ENCODE measurements around the gene ANXA5. TPM values are rescaled to one million over a fixed set of nuclear protein-coding genes. Genes with fewer than 3 reads are reported as not detected.

The ANXA5 gene
- total RNA-seq, 1 donor = 1,166 TPM

- peak; percentile 30 for DNase-seq (ENCODE audit: insufficient read length, low spot score, missing footprints)
- Histone ChIP-seq H3K36me3 (ENCODE audit: insufficient read depth, low read length) (no peaks in the 10 kb centered on the region), H4K20me1 (ENCODE audit: insufficient read depth, low read length) (no peaks in the 10 kb centered on the region), H3K27ac (ENCODE audit: low read depth, low read length) (no peak overlapping the region), H3K4me1 (ENCODE audit: insufficient read depth, low read length) (peaks cover 13% of the 10 kb centered on the region), H2AFZ (ENCODE audit: low read length) (no peak overlapping the region), H3K27me3 (ENCODE audit: insufficient read depth, low read length) (no peaks in the 10 kb centered on the region), H3K4me2 (ENCODE audit: insufficient read depth, low read length) (peak overlapping the region; percentile 65), H3K4me3 (ENCODE audit: insufficient read depth, low read length) (no peak overlapping the region), H3K9me3 (ENCODE audit: low read depth, low read length) (no peaks in the 10 kb centered on the region), H3K79me2 (ENCODE audit: insufficient read depth, low read length) (no peaks in the 10 kb centered on the region)
- peak; percentile 62 for TF ChIP-seq CTCF (IDR thresholded peaks at IDR 0.05; ENCODE audit: extremely low read depth, low read depth, low read length)
These were observed 40.5 kb downstream of the ANXA5 start for GRCh38 chr4:121656269-121656641.

GRCh38 chr4:121655320-121656268, 41.2 kb downstream of the ANXA5 start:
- peak; percentile 11 for DNase-seq (ENCODE audit: insufficient read length, low spot score, missing footprints)
- Histone ChIP-seq H3K9me3 (ENCODE audit: low read depth, low read length) (no peaks in the 10 kb centered on the region), H3K4me3 (ENCODE audit: insufficient read depth, low read length) (no peak overlapping the region), H3K36me3 (ENCODE audit: insufficient read depth, low read length) (no peaks in the 10 kb centered on the region), H3K27me3 (ENCODE audit: insufficient read depth, low read length) (no peaks in the 10 kb centered on the region), H3K79me2 (ENCODE audit: insufficient read depth, low read length) (no peaks in the 10 kb centered on the region), H3K4me2 (ENCODE audit: insufficient read depth, low read length) (peak overlapping the region; percentile 65), H3K27ac (ENCODE audit: low read depth, low read length) (peak overlapping the region; percentile 10), H4K20me1 (ENCODE audit: insufficient read depth, low read length) (no peaks in the 10 kb centered on the region), H2AFZ (ENCODE audit: low read length) (no peak overlapping the region), H3K4me1 (ENCODE audit: insufficient read depth, low read length) (peaks cover 13% of the 10 kb centered on the region)
- TF ChIP-seq CTCF (IDR thresholded peaks at IDR 0.05; ENCODE audit: extremely low read depth, low read depth, low read length) = no peak

GRCh38 chr4:121654738-121655137, 42.0 kb downstream of the ANXA5 start:
- Histone ChIP-seq H3K27ac (ENCODE audit: low read depth, low read length) (no peak overlapping the region), H3K27me3 (ENCODE audit: insufficient read depth, low read length) (no peaks in the 10 kb centered on the region), H3K4me2 (ENCODE audit: insufficient read depth, low read length) (no peak overlapping the region), H3K4me1 (ENCODE audit: insufficient read depth, low read length) (peaks cover 13% of the 10 kb centered on the region), H3K79me2 (ENCODE audit: insufficient read depth, low read length) (no peaks in the 10 kb centered on the region), H3K4me3 (ENCODE audit: insufficient read depth, low read length) (no peak overlapping the region), H3K9me3 (ENCODE audit: low read depth, low read length) (no peaks in the 10 kb centered on the region), H2AFZ (ENCODE audit: low read length) (no peak overlapping the region), H4K20me1 (ENCODE audit: insufficient read depth, low read length) (no peaks in the 10 kb centered on the region), H3K36me3 (ENCODE audit: insufficient read depth, low read length) (no peaks in the 10 kb centered on the region)
- DNase-seq (ENCODE audit: insufficient read length, low spot score, missing footprints) = no peak
- TF ChIP-seq CTCF (IDR thresholded peaks at IDR 0.05; ENCODE audit: extremely low read depth, low read depth, low read length) = no peak

GRCh38 chr4:121653986-121654385, 42.8 kb downstream of the ANXA5 start:
- Histone ChIP-seq H3K36me3 (ENCODE audit: insufficient read depth, low read length) (no peaks in the 10 kb centered on the region), H3K4me3 (ENCODE audit: insufficient read depth, low read length) (no peak overlapping the region), H3K27me3 (ENCODE audit: insufficient read depth, low read length) (no peaks in the 10 kb centered on the region), H3K9me3 (ENCODE audit: low read depth, low read length) (no peaks in the 10 kb centered on the region), H3K4me2 (ENCODE audit: insufficient read depth, low read length) (no peak overlapping the region), H2AFZ (ENCODE audit: low read length) (no peak overlapping the region), H3K79me2 (ENCODE audit: insufficient read depth, low read length) (no peaks in the 10 kb centered on the region), H4K20me1 (ENCODE audit: insufficient read depth, low read length) (no peaks in the 10 kb centered on the region), H3K4me1 (ENCODE audit: insufficient read depth, low read length) (peaks cover 18% of the 10 kb centered on the region), H3K27ac (ENCODE audit: low read depth, low read length) (no peak overlapping the region)
- DNase-seq (ENCODE audit: insufficient read length, low spot score, missing footprints) = no peak
- TF ChIP-seq CTCF (IDR thresholded peaks at IDR 0.05; ENCODE audit: extremely low read depth, low read depth, low read length) = no peak

Data from osteoblast (primary cell).